ENCODE data around the gene OR2V2.
A peak's percentile ranks its signal among the peaks of the same experiment; 100 is the strongest.

OR2V2 gene

DNA sequence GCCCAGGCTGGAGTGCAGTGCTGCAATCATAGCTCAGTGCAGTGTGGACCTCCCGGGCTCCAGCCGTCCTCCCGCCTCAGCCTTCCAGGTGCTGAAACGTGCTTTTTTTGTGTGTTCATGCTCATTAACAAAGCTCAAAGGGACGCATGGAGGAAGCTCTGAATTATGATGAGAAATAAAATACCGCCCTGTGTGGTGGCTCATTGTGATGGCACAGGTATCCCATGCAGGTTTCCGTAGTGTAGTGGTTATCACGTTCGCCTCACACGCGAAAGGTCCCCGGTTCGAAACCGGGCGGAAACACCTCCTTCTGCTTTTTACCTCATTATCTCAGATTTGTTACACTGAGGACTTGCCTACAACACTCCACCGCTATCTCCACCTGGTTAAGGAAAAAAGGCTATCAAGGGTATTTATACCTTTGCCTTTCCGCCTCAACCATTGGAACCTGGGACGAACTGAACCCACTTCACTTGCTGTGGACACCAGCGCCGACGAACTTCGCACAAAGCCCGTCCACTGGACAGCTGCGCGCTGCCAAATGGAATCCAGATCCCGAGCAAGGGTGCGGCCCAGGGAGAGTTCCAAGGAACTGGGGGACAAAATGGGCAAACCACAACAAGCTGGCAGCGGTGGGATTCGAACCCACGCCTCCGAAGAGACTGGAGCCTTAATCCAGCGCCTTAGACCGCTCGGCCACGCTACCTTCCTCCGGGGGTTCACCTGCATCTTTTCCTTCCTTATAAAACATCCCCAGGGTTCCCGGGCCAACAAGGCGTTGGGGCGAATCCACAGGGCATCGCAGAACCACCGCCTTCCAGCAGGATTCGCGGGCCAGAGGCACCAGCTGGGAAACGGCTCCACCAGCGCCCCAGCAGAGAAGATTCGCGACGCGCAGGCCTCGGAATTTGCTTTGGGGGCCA lies 26.3 kb downstream of the OR2V2 start:
- TF ChIP-seq FOXP2 (optimal IDR thresholded peaks at IDR 0.05; ENCODE audit: borderline replicate concordance, extremely low read depth, extremely low read length, insufficient read depth) = no peak
- TF ChIP-seq SIN3A (IDR thresholded peaks at IDR 0.05; ENCODE audit: borderline replicate concordance, insufficient read depth, low read length) = no peak
- TF ChIP-seq, protein P1, sequence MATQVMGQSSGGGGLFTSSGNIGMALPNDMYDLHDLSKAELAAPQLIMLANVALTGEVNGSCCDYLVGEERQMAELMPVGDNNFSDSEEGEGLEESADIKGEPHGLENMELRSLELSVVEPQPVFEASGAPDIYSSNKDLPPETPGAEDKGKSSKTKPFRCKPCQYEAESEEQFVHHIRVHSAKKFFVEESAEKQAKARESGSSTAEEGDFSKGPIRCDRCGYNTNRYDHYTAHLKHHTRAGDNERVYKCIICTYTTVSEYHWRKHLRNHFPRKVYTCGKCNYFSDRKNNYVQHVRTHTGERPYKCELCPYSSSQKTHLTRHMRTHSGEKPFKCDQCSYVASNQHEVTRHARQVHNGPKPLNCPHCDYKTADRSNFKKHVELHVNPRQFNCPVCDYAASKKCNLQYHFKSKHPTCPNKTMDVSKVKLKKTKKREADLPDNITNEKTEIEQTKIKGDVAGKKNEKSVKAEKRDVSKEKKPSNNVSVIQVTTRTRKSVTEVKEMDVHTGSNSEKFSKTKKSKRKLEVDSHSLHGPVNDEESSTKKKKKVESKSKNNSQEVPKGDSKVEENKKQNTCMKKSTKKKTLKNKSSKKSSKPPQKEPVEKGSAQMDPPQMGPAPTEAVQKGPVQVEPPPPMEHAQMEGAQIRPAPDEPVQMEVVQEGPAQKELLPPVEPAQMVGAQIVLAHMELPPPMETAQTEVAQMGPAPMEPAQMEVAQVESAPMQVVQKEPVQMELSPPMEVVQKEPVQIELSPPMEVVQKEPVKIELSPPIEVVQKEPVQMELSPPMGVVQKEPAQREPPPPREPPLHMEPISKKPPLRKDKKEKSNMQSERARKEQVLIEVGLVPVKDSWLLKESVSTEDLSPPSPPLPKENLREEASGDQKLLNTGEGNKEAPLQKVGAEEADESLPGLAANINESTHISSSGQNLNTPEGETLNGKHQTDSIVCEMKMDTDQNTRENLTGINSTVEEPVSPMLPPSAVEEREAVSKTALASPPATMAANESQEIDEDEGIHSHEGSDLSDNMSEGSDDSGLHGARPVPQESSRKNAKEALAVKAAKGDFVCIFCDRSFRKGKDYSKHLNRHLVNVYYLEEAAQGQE (IDR thresholded peaks at IDR 0.05; ENCODE audit: insufficient read depth in 1 of 2, low read depth in 2 of 2, low read length in 2 of 2) = 0 out of 4 replicates have a peak, but pooled peaks of 1 of the 2 experiments have one; percentile 35
- no peak for TF ChIP-seq POLR2AphosphoS5 (IDR thresholded peaks at IDR 0.05; ENCODE audit: low read depth, low read length)
- TF ChIP-seq TAF1 (IDR thresholded peaks at IDR 0.05; ENCODE audit: borderline replicate concordance, insufficient read depth, low read length) = no peak

DNA sequence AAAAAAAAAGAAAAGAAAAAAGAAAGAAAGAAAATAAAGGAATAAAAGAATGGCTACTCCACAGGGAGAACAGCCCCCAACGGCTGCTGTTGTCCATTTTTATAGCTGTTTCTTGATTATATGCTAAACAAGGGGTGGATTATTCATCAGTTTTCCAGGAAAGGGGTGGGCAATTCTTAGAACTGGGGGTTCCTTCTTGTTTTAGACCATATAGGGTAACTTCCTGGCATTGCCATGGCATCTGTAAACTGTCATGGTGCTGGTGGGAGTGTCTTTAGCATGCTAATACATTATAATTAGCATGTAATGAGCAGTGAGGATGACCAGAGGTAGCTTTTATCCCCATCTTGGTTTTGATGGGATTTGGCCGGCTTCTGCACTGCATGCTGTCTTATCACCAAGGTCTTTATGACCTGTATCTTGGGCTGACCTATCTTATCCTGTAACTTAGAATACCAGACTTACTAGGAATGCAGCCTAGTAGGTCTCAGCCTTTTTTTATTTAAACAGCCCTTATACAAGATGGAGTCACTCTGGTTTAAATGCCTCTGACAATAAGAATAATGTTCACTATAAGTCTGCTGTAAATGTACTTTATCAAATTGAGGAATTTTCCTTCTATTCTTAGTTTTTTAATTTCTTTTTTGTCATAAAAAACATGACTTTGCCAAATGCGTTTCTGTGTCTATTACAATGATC lies 29.0 kb downstream of the OR2V2 start:
- TF ChIP-seq SIN3A (IDR thresholded peaks at IDR 0.05; ENCODE audit: borderline replicate concordance, insufficient read depth, low read length) (no peak), TAF1 (IDR thresholded peaks at IDR 0.05; ENCODE audit: borderline replicate concordance, insufficient read depth, low read length) (no peak), POLR2AphosphoS5 (IDR thresholded peaks at IDR 0.05; ENCODE audit: low read depth, low read length) (no peak), FOXP2 (optimal IDR thresholded peaks at IDR 0.05; ENCODE audit: borderline replicate concordance, extremely low read depth, extremely low read length, insufficient read depth) (no peak)
- TF ChIP-seq, protein P1 (IDR thresholded peaks at IDR 0.05; ENCODE audit: insufficient read depth in 1 of 2, low read depth in 2 of 2, low read length in 2 of 2) = no peak

DNA sequence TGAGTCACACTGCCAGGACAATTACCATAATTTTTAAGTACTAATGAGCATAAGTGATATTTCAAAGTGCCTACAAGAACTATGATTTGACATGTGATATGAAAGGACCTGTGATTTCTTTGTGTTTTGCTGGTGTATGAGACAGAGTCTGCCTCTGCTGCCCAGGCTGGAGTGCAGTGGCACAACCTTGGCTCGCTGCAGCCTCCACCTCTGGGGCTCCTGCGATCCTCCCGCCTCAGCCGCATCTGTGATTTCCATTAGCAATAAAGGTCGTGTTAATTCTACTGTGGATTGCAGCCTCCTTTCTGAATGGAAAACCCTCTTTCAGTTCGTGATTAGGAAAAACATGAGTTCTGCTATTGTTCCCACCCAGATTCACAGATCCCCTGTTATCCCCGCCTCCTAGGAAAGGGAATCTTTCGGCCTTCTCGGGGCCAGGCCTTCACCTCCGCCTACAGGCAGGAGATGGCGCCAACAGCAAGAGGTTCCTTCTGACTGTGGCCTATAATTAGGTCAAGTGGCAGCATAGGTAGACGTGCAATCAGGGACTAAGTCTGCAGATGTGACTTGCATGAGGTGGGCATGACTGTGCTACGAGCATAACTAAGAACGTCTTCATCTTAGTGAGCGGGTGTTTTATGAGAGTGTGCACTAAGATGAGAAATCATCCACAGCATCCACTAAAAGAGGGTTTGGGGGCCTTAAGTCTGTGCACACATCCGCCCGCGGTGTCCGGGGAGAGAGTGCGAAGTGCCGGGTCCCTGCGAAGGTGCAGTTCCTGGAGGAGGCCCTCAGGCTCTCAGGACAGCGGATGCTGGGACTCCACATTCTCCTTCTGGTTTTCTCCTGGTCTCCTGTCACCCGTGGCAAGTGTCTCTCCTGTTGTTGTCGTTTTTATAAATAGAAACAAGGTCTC lies 34.5 kb downstream of the OR2V2 start:
- TF ChIP-seq POLR2AphosphoS5 (IDR thresholded peaks at IDR 0.05; ENCODE audit: low read depth, low read length) (no peak), TAF1 (IDR thresholded peaks at IDR 0.05; ENCODE audit: borderline replicate concordance, insufficient read depth, low read length) (no peak), FOXP2 (optimal IDR thresholded peaks at IDR 0.05; ENCODE audit: borderline replicate concordance, extremely low read depth, extremely low read length, insufficient read depth) (no peak), SIN3A (IDR thresholded peaks at IDR 0.05; ENCODE audit: borderline replicate concordance, insufficient read depth, low read length) (no peak)
- TF ChIP-seq, protein P1 (IDR thresholded peaks at IDR 0.05; ENCODE audit: insufficient read depth in 1 of 2, low read depth in 2 of 2, low read length in 2 of 2) = no peak

DNA sequence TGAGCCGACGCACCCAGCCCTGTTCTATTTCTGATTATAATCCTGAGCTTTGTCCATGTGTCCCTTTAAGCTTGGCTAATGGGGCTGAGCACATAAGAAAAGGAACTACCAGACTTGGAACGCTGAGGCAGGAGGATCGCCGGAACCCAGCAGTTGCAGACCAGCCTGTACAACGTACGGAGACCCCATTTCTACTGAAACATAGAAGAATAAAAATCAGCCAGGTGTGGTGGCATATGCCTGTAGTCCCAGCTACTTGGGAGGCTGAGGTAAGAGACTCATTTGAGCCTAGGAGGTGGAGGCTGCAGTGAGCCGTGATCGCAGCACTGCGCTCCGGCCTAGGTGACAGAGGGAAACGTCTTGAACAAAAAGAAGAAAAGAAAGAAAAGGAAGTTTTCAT lies 35.3 kb downstream of the OR2V2 start:
- TF ChIP-seq FOXP2 (optimal IDR thresholded peaks at IDR 0.05; ENCODE audit: borderline replicate concordance, extremely low read depth, extremely low read length, insufficient read depth) = no peak
- no peak for TF ChIP-seq SIN3A (IDR thresholded peaks at IDR 0.05; ENCODE audit: borderline replicate concordance, insufficient read depth, low read length)
- TF ChIP-seq, protein P1 (IDR thresholded peaks at IDR 0.05; ENCODE audit: insufficient read depth in 1 of 2, low read depth in 2 of 2, low read length in 2 of 2) = no peak
- TF ChIP-seq TAF1 (IDR thresholded peaks at IDR 0.05; ENCODE audit: borderline replicate concordance, insufficient read depth, low read length) = no peak
- no peak for TF ChIP-seq POLR2AphosphoS5 (IDR thresholded peaks at IDR 0.05; ENCODE audit: low read depth, low read length)

All from PFSK-1 (cell line).